ENCODE data around the gene FSTL5. TPM values are rescaled to one million over a fixed set of nuclear protein-coding genes. Genes with fewer than 3 reads are reported as not detected.

FSTL5 gene
- total RNA-seq, 2 experiments from 2014 or later = not detected

DNA sequence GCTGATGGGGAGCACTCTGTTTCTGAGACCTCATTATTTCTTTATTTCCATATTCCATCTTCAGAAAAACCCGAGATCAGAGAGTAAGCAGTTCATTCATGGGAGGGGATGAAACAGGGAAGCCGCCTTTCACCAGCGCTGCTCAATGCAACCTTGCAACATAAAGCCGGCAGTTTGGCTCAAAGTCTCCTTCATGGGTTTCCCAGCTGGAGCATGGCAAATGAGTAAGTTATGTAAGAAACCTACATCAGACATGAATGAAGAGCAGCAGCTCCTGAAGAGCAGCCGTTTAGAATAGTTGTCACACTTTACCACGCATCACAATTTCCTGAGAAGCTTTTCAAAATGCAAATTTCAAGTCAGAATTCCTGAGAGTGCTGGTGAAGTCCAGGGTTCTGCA, 578.8 kb downstream of the FSTL5 start:
- POLR2A ChIA-PET = no interaction called here
- no peak overlapping the region for H3K27ac Mint-ChIP-seq
- no peak overlapping the region for H3K4me3 Mint-ChIP-seq
- TF ChIP-seq, protein P1, sequence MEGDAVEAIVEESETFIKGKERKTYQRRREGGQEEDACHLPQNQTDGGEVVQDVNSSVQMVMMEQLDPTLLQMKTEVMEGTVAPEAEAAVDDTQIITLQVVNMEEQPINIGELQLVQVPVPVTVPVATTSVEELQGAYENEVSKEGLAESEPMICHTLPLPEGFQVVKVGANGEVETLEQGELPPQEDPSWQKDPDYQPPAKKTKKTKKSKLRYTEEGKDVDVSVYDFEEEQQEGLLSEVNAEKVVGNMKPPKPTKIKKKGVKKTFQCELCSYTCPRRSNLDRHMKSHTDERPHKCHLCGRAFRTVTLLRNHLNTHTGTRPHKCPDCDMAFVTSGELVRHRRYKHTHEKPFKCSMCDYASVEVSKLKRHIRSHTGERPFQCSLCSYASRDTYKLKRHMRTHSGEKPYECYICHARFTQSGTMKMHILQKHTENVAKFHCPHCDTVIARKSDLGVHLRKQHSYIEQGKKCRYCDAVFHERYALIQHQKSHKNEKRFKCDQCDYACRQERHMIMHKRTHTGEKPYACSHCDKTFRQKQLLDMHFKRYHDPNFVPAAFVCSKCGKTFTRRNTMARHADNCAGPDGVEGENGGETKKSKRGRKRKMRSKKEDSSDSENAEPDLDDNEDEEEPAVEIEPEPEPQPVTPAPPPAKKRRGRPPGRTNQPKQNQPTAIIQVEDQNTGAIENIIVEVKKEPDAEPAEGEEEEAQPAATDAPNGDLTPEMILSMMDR (IDR thresholded peaks at IDR 0.05) = no peak
- H3K27me3 Mint-ChIP-seq = no peaks in the 10 kb centered on the region
- intact Hi-C loops (cut with micrococcal nuclease) = no loop called here
- H3K9me3 Mint-ChIP-seq = peaks cover 5% of the 10 kb centered on the region
- CTCF ChIA-PET = no interaction called here
- DNase-seq (no peak), ATAC-seq (no peak)
- H3K36me3 Mint-ChIP-seq (ENCODE audit: low read depth) = no peaks in the 10 kb centered on the region
- no peaks in the 10 kb centered on the region for H3K4me1 Mint-ChIP-seq (ENCODE audit: low read depth)

DNA sequence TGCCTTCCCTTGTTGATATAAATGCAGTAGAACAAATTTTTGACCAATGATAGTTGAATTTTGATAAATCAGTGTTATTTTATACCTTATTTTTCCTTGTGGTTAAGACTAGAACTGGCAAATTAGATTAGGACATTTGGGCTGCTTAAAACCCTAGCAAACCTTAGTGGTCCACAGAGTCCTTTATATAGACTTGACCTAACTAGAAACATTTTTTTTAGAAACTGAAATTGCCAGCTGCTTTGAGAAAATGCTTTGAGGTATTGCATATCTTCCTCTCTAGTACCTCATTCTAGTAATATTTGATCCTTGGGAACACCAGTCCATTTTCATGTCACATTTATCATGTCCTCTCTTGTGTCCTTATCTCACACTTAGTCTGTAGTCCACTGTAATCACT, 580.3 kb downstream of the FSTL5 start:
- Mint-ChIP-seq H3K9me3 (peaks cover 2% of the 10 kb centered on the region), H3K27ac (no peak overlapping the region), H3K4me1 (ENCODE audit: low read depth) (no peaks in the 10 kb centered on the region), H3K36me3 (ENCODE audit: low read depth) (no peaks in the 10 kb centered on the region), H3K4me3 (no peak overlapping the region), H3K27me3 (no peaks in the 10 kb centered on the region)
- DNase-seq = no peak
- TF ChIP-seq, protein P1 (IDR thresholded peaks at IDR 0.05) = no peak
- ChIA-PET CTCF (no interaction called here), POLR2A (no interaction called here)
- intact Hi-C loops (cut with micrococcal nuclease) = no loop called here
- no peak for ATAC-seq

DNA sequence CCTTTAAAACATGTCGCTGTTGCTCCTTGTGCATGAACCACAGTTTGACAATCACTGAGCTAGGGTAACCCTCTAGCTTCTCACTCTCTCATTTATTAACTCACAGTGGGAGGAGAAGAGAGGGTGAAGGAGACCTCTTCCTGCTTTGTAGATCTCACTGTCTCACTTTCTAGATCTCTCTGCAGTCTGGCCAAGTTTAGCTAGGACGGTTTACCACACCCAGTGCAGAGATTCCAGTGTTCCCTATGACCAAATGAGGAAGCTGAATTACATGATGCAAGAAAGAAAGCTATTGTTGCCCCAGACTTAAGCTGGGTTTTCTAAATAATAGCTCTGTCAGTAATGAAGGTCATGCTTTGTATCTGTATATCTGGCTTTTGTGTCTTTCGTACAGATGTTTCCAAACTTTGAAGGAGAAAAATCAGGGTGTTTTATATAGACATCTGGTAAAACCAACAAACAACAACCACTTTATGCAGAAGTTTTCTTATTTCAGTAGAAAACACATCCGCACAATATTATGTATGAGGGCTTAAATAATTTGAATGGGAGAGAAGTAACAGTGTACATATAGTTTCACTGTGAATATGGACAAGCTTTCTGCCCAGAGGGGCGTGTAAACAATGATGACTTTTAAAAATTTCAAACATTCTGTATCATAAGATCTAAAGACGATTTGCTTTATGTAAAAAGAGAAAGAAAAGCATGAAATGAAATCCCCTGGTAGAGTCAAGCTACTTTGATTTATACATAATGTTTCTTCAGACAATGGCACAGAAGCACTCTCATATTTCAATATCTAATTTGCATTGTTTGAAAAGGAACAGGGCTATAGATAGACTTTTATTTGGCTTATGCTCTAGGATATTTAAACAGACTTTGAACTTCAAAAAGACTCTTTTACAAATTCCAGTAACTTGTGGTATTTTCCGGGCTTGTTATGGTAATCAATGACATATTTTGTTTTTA, 582.3 kb downstream of the FSTL5 start:
- no peak for DNase-seq
- ChIA-PET CTCF (no interaction called here), POLR2A (no interaction called here)
- peaks cover 4% of the 10 kb centered on the region for H3K9me3 Mint-ChIP-seq
- no peak overlapping the region for H3K4me3 Mint-ChIP-seq
- ATAC-seq = no peak
- no peak overlapping the region for H3K27ac Mint-ChIP-seq
- H3K36me3 Mint-ChIP-seq (ENCODE audit: low read depth) = no peaks in the 10 kb centered on the region
- H3K27me3 Mint-ChIP-seq = no peaks in the 10 kb centered on the region
- intact Hi-C loops (cut with micrococcal nuclease) = no loop called here
- TF ChIP-seq, protein P1 (IDR thresholded peaks at IDR 0.05) = no peak
- no peaks in the 10 kb centered on the region for H3K4me1 Mint-ChIP-seq (ENCODE audit: low read depth)

DNA sequence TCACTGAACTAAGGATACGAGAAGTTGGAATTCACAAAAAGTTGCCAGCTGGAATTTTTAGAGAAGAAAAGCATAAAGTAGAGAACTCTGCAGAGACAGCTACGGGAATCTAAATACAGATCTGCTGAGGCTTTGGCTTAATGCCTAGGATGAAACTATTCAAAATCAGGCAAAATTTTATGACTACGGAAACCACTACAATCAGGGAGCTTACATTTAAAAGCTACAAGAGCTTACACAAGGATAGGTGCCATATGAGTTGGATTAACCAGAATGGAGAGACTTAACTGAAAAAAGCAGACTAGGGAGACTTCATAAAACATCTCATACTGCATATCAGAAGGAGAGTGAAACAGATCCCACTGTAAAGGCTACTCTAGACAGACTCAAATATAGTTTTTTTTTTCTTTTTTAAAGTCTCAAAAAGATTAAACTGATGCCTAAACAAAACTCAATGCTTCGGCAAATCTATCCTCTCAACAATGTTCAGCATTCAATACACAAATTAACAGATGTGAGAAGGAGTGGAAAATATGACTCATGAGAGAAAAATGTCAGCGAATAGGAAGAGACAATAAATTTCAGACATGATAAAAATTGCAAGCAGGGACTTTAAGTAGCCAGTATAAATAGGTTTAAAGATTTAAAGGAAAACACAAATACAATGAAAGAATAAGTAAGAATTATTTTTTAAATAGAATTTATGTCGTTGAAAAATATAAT, 586.1 kb downstream of the FSTL5 start:
- Mint-ChIP-seq H3K27ac (no peak overlapping the region), H3K4me3 (no peak overlapping the region), H3K9me3 (peaks cover 12% of the 10 kb centered on the region), H3K4me1 (ENCODE audit: low read depth) (no peaks in the 10 kb centered on the region), H3K27me3 (no peaks in the 10 kb centered on the region), H3K36me3 (ENCODE audit: low read depth) (no peaks in the 10 kb centered on the region)
- ChIA-PET POLR2A (no interaction called here), CTCF (no interaction called here)
- TF ChIP-seq, protein P1 (IDR thresholded peaks at IDR 0.05) = no peak
- ATAC-seq (no peak), DNase-seq (no peak)
- intact Hi-C loops (cut with micrococcal nuclease) = no loop called here

DNA sequence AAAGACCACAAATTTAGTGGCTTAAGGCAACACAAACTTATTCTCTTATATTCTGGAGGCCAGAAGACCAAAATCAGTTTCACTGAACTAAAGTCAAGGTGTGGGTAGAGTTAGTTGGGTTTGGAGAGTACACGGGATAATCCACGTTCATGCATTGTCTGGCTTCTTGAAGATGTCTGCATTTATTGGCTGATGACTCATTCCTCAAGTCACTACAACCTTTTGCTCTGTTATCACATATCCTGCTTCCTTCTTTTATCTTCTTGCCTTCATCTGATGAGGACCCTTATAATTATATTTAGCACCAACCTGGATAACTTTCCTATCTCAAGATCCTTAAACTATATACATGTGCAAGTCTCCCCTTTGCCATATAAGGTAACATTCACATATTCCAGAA, 590.0 kb downstream of the FSTL5 start:
- no peaks in the 10 kb centered on the region for H3K36me3 Mint-ChIP-seq (ENCODE audit: low read depth)
- CTCF ChIA-PET = no interaction called here

More for the DNA sequence above, 590.0 kb downstream of the FSTL5 start:
- Mint-ChIP-seq H3K27ac (no peak overlapping the region), H3K27me3 (no peaks in the 10 kb centered on the region), H3K4me1 (ENCODE audit: low read depth) (no peaks in the 10 kb centered on the region), H3K4me3 (no peak overlapping the region), H3K9me3 (peaks cover 15% of the 10 kb centered on the region)
- ATAC-seq = no peak
- no peak for DNase-seq
- TF ChIP-seq, protein P1 (IDR thresholded peaks at IDR 0.05) = no peak
- intact Hi-C loops (cut with micrococcal nuclease) = no loop called here
- POLR2A ChIA-PET = no interaction called here

Measured in activated CD8-positive, alpha-beta T cell treated with anti-CD3 and anti-CD28 coated beads for 36 hours (primary cell).